G401 (cell line): ENCODE results near the gene XYLT1. TPM values are rescaled to one million over a fixed set of nuclear protein-coding genes. Genes with fewer than 3 reads are reported as not detected.
"Not testable (repeated sequence)": the region's sequence is repeated elsewhere in the genome, so short reads cannot be mapped to it uniquely, and the experiment has no call there.

Experiments used
- DNase-seq: peaks from one replicate; pipeline ENCODE4 v3.0.0-alpha.2; 2015; ENCODE audit warnings: low spot score
- in situ Hi-C: cut with HindIII; loops from 2 replicates; pipeline ENCODE4 v1.10.0; 2016; ENCODE audit warnings: low sequenced_read_pairs, mixed read lengths
- total RNA-seq: library from RNA; depleted of rRNA; stranded (reverse); fragments of >200 nt; shearing (Covaris generic); gene quantifications from 2 replicates; pipeline ENCODE4 v1.2.3, GENCODE V29; 2014

Gene XYLT1
- total RNA-seq, 1 experiment from 2014 or later, result not detected

GRCh38 chr16:17411263-17411662, 59.5 kb downstream of the XYLT1 start:
- in situ Hi-C loops, result no loop called here
- no peak for DNase-seq

- in situ Hi-C loops, DNase-seq: not testable (repeated sequence)
Measured at GRCh38 chr16:17410316-17410715, 60.4 kb downstream of the XYLT1 start.

GRCh38 chr16:17409894-17410293, 60.9 kb downstream of the XYLT1 start:
- peak; percentile 4 for DNase-seq
- in situ Hi-C loops, result no loop called here

GRCh38 chr16:17408955-17409441, 61.8 kb downstream of the XYLT1 start:
- in situ Hi-C loops, result no loop called here
- no peak for DNase-seq

GRCh38 chr16:17408296-17408695, 62.5 kb downstream of the XYLT1 start:
- DNase-seq, result no peak
- in situ Hi-C loops, result no loop called here

GRCh38 chr16:17407321-17407720, 63.4 kb downstream of the XYLT1 start:
- no peak for DNase-seq
- in situ Hi-C loops, result no loop called here

- DNase-seq, result peak; percentile 48
- in situ Hi-C loops, result no loop called here
Measured at GRCh38 chr16:17404941-17405689, 65.6 kb downstream of the XYLT1 start.

- in situ Hi-C loops, result no loop called here
- no peak for DNase-seq
Measured at GRCh38 chr16:17403859-17404545, 66.8 kb downstream of the XYLT1 start.

- in situ Hi-C loops, result no loop called here
- DNase-seq, result no peak
Measured at GRCh38 chr16:17403156-17403809, 67.5 kb downstream of the XYLT1 start.

GRCh38 chr16:17397499-17397891, 73.3 kb downstream of the XYLT1 start:
- in situ Hi-C loops, result no loop called here
- no peak for DNase-seq

GRCh38 chr16:17396762-17397498, 73.8 kb downstream of the XYLT1 start:
- no peak for DNase-seq
- in situ Hi-C loops, result no loop called here

GRCh38 chr16:17395849-17396480, 74.8 kb downstream of the XYLT1 start:
- DNase-seq, result no peak
- in situ Hi-C loops, result no loop called here

- in situ Hi-C loops, result no loop called here
- no peak for DNase-seq
Measured at GRCh38 chr16:17392857-17393692, 77.7 kb downstream of the XYLT1 start.

GRCh38 chr16:17392127-17392856, 78.5 kb downstream of the XYLT1 start:
- DNase-seq, result no peak
- in situ Hi-C loops, result no loop called here

GRCh38 chr16:17391715-17392114, 79.0 kb downstream of the XYLT1 start:
- no peak for DNase-seq
- in situ Hi-C loops, result no loop called here

- in situ Hi-C loops, result no loop called here
Measured at GRCh38 chr16:17389384-17389783, 81.4 kb downstream of the XYLT1 start.

GRCh38 chr16:17387256-17387655, 83.5 kb downstream of the XYLT1 start:
- DNase-seq, result no peak
- in situ Hi-C loops, result no loop called here

More at GRCh38 chr16:17389384-17389783, 81.4 kb downstream of the XYLT1 start:
- no peak for DNase-seq

GRCh38 chr16:17386229-17386628, 84.5 kb downstream of the XYLT1 start:
- in situ Hi-C loops, result no loop called here

More at GRCh38 chr16:17386229-17386628, 84.5 kb downstream of the XYLT1 start:
- DNase-seq, result no peak
